DND-41 (cell line): Measurements from ENCODE around the gene SLC15A2.

Source experiments
- CTCF ChIP-seq: IDR thresholded peaks from 2 replicates; pipeline ENCODE4 v1.5.1; 2012; ENCODE audit warnings: borderline replicate concordance, low read length, moderate library complexity, mild to moderate bottlenecking; ENCODE audit not compliant: poor library complexity, severe bottlenecking; ENCODE audit errors: extremely low read depth
- EZH2 ChIP-seq: IDR thresholded peaks from 3 replicates; pipeline ENCODE4 v1.6.1; 2012; ENCODE audit warnings: borderline replicate concordance, low read depth, mild to moderate bottlenecking, moderate library complexity, low read length, inconsistent platforms; ENCODE audit not compliant: severe bottlenecking

DNA sequence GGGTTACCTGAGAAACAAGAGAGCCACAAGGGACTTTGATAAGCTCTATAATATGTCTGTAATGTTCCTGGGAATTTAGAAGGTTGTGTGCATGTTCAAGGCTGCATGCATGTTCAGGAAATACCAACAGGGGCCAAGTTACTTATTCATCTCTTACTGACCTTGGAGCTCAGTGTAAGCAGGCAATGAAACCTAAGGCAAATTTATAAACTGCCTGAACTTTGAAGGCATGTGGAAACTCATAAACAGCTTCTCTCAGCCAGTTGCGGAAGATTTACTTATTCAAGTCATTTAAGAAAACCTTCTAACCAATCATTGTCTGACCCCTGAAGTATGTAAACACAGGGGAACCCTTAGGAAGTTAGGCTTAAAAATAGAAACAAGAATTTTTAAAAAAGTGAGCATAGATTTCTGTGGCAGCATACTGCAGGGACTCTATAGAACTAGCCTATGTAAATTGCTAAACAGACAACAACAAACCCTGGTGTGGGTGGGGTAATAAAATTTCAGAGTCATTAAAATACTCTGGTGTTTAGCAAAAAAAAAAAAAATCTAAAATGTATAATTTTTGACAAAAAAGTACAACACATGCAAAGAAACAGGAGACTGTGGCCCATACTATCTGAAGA lies 57.2 kb downstream of the SLC15A2 start:
- TF ChIP-seq CTCF = no peak
- TF ChIP-seq EZH2 = no peak
